H9 (cell line): ENCODE measurements around the gene ZBTB20. TPM values are rescaled to one million over a fixed set of nuclear protein-coding genes. Genes with fewer than 3 reads are reported as not detected.

ENCODE experiments used
- DNase-seq: peaks from one replicate; pipeline ENCODE4 v3.0.0-alpha.2; 2017
- H2AFZ ChIP-seq: one replicate; pipeline ENCODE4 v1.6.1; 2013; ENCODE audit warnings: mild to moderate bottlenecking, low read length, control low read depth, moderate library complexity
- H2AK5ac ChIP-seq: 2 replicates; pipeline ENCODE4 v1.6.1; 2013; ENCODE audit warnings: low read length, control low read depth, mixed read lengths; ENCODE audit not compliant: insufficient read length
- H2BK120ac ChIP-seq: one replicate; pipeline ENCODE4 v1.6.1; 2013; ENCODE audit warnings: low read depth, mild to moderate bottlenecking, low read length, control low read depth, inconsistent platforms; ENCODE audit not compliant: poor library complexity, severe bottlenecking
- H2BK12ac ChIP-seq: 2 replicates; pipeline ENCODE4 v1.6.1; 2013; ENCODE audit warnings: low read length, control low read depth, mixed read lengths, low read depth; ENCODE audit not compliant: insufficient read length
- H2BK15ac ChIP-seq: 2 replicates; pipeline ENCODE4 v1.6.1; 2013; ENCODE audit warnings: low read depth, low read length, control low read depth
- H2BK20ac ChIP-seq: one replicate; pipeline ENCODE4 v1.6.1; 2013; ENCODE audit warnings: low read depth, mild to moderate bottlenecking, low read length, control low read depth, inconsistent platforms; ENCODE audit not compliant: poor library complexity, severe bottlenecking
- H2BK5ac ChIP-seq: 2 replicates; pipeline ENCODE4 v1.6.1; 2013; ENCODE audit warnings: low read length, control low read depth, mixed read lengths; ENCODE audit not compliant: insufficient read length
- H3K14ac ChIP-seq: 2 replicates; pipeline ENCODE4 v1.6.1; 2013; ENCODE audit warnings: low read length, control low read depth; ENCODE audit not compliant: insufficient read depth
- H3K18ac ChIP-seq: 2 replicates; pipeline ENCODE4 v1.6.1; 2013; ENCODE audit warnings: low read depth, mild to moderate bottlenecking, mixed read lengths, low read length, control low read depth; ENCODE audit not compliant: insufficient read length
- H3K23ac ChIP-seq: 2 replicates; pipeline ENCODE4 v1.6.1; 2013; ENCODE audit warnings: low read length, control low read depth, mixed read lengths, low read depth; ENCODE audit not compliant: insufficient read length
- H3K23me2 ChIP-seq: 2 replicates; pipeline ENCODE4 v1.6.1; 2013; ENCODE audit warnings: low read depth, mild to moderate bottlenecking, mixed read lengths, low read length, control low read depth; ENCODE audit not compliant: insufficient read length, poor library complexity, severe bottlenecking
- H3K27ac ChIP-seq: 2 replicates; pipeline ENCODE4 v1.5.1; 2013; ENCODE audit warnings: low read length, control low read depth, mixed read lengths, low read depth; ENCODE audit not compliant: insufficient read length
- H3K27me3 ChIP-seq: 2 replicates; pipeline ENCODE4 v1.6.1; 2013; ENCODE audit warnings: low read length, control low read depth, inconsistent platforms; ENCODE audit not compliant: insufficient read depth
- H3K4ac ChIP-seq: 2 replicates; pipeline ENCODE4 v1.6.1; 2013; ENCODE audit warnings: low read depth, mild to moderate bottlenecking, control low read depth, inconsistent platforms, low read length, moderate library complexity
- H3K4me1 ChIP-seq: 2 replicates; pipeline ENCODE4 v1.6.1; 2013; ENCODE audit warnings: low read length, control low read depth, inconsistent platforms; ENCODE audit not compliant: insufficient read depth
- H3K4me2 ChIP-seq: 2 replicates; pipeline ENCODE4 v1.6.1; 2013; ENCODE audit warnings: low read length, control low read depth, mixed read lengths; ENCODE audit not compliant: insufficient read length, insufficient read depth
- H3K56ac ChIP-seq: 2 replicates; pipeline ENCODE4 v1.6.1; 2013; ENCODE audit warnings: low read depth, mild to moderate bottlenecking, mixed read lengths, low read length, control low read depth; ENCODE audit not compliant: insufficient read length
- H3K79me1 ChIP-seq: 2 replicates; pipeline ENCODE4 v1.6.1; 2013; ENCODE audit warnings: low read depth, mild to moderate bottlenecking, moderate library complexity, low read length, control low read depth, inconsistent platforms; ENCODE audit not compliant: insufficient read depth, poor library complexity, severe bottlenecking
- H3K79me2 ChIP-seq: 2 replicates; pipeline ENCODE4 v1.6.1; 2013; ENCODE audit warnings: low read length, control low read depth, inconsistent platforms; ENCODE audit not compliant: insufficient read depth
- H3K9ac ChIP-seq: 2 replicates; pipeline ENCODE4 v1.6.1; 2013; ENCODE audit warnings: low read length, control low read depth, mixed read lengths; ENCODE audit not compliant: insufficient read length; ENCODE audit errors: extremely low read depth
- H3K9me3 ChIP-seq: one replicate; pipeline ENCODE4 v1.6.1; 2013; ENCODE audit warnings: low read depth, low read length, inconsistent platforms; ENCODE audit not compliant: control insufficient read depth
- H3T11ph ChIP-seq: one replicate; pipeline ENCODE4 v1.6.1; 2013; ENCODE audit warnings: mild to moderate bottlenecking, low read length, control low read depth, inconsistent platforms
- H4K20me1 ChIP-seq: one replicate; pipeline ENCODE4 v1.6.1; 2013; ENCODE audit not compliant: control insufficient read depth, insufficient read length, insufficient read depth
- H4K5ac ChIP-seq: 2 replicates; pipeline ENCODE4 v1.6.1; 2013; ENCODE audit warnings: low read depth, mild to moderate bottlenecking, mixed read lengths, low read length, control low read depth; ENCODE audit not compliant: insufficient read length
- H4K8ac ChIP-seq: replicated peaks from 2 replicates; pipeline ENCODE4 v1.6.1; 2013; ENCODE audit warnings: low read length, control low read depth, mixed read lengths, low read depth; ENCODE audit not compliant: insufficient read length
- H4K91ac ChIP-seq: 2 replicates; pipeline ENCODE4 v1.6.1; 2013; ENCODE audit warnings: low read depth, mild to moderate bottlenecking, moderate library complexity, mixed read lengths, low read length, control low read depth; ENCODE audit not compliant: insufficient read length
- H3K27ac Mint-ChIP-seq, 3 experiments: 2 replicates in 2 of 3; 3 replicates in 1 of 3; pipeline ENCODE4 v1.8.0; 2020 to 2021; ENCODE audit warnings: mixed read lengths in 3 of 3, mild to moderate bottlenecking in 1 of 3, moderate library complexity in 1 of 3
- H3K27me3 Mint-ChIP-seq: 2 replicates; pipeline ENCODE4 v1.8.0; 2021; ENCODE audit warnings: low read depth, mild to moderate bottlenecking, moderate library complexity, mixed read lengths
- H3K36me3 Mint-ChIP-seq, 3 experiments: 2 replicates in 2 of 3; 3 replicates in 1 of 3; pipeline ENCODE4 v1.8.0; 2020 to 2021; ENCODE audit warnings: low read depth in 3 of 3, mixed read lengths in 3 of 3; ENCODE audit not compliant: insufficient read depth in 1 of 3
- H3K4me1 Mint-ChIP-seq, 2 experiments: 2 replicates each; pipeline ENCODE4 v1.8.0; 2020; ENCODE audit warnings: mixed read lengths in 2 of 2
- H3K4me3 Mint-ChIP-seq, 2 experiments: 2 replicates in 1 of 2; 3 replicates in 1 of 2; pipeline ENCODE4 v1.8.0; 2020 to 2021; ENCODE audit warnings: mild to moderate bottlenecking in 2 of 2, mixed read lengths in 2 of 2, moderate library complexity in 1 of 2
- H3K9me3 Mint-ChIP-seq, 2 experiments: 2 replicates in 1 of 2; 3 replicates in 1 of 2; pipeline ENCODE4 v1.8.0; 2020; ENCODE audit warnings: mild to moderate bottlenecking in 2 of 2, mixed read lengths in 2 of 2, moderate library complexity in 1 of 2
- WGBS: extraction: QIAGEN DNeasy Blood & Tissue Kit; methylation state at CpG from one replicate; pipeline ENCODE4 v1.1.7; 2013; ENCODE audit warnings: missing lambda C conversion rate, low lambda C conversion rate, mixed read lengths; ENCODE audit not compliant: insufficient read length; ENCODE audit errors: extremely low coverage; 5-methylcytosine and 5-hydroxymethylcytosine counted together
- total RNA-seq: library from RNA; stranded (reverse); gene quantifications from 2 replicates; pipeline ENCODE4 v1.2.1, GENCODE V29; 2021
- TF ChIP-seq, protein P1 (sequence below): fragments of 200-600 bp; sonication (generic); conservative IDR thresholded peaks from 3 replicates; pipeline ENCODE4 v1.8.0; 2021; ENCODE audit warnings: antibody characterized with exemption, mild to moderate bottlenecking

ZBTB20 gene
- total RNA-seq, 1 experiment from 2014 or later = 0.70 TPM

DNA sequence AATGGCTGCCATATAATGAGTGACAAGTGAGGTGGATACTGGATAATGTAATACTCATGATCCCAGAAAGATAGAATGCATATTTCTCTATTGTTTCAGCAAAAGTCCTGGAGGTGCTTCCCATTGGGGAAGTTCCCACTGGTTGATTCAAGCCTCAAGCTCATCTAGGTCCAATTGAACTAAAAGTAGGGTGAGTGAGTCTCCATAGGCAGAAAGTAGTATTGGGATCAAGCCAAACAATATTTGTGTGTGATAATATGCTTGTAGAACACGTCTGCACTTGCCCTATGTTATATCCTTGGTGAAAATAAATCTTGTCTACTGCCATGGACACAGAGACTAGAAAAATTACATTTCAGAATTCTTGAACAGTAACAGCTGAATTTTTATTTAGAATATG is 14.8 kb upstream of the ZBTB20 start:
- H3K79me1 ChIP-seq = no peaks in the 10 kb centered on the region
- no peak overlapping the region; a peak in 1 of 7 replicates for H3K27ac Mint-ChIP-seq
- no peaks in the 10 kb centered on the region for H4K20me1 ChIP-seq
- no peak overlapping the region for H3K4me3 Mint-ChIP-seq
- no peak overlapping the region for H4K91ac ChIP-seq
- peaks cover 7 to 8% of the 10 kb centered on the region in 2 experiments for H3K4me1 Mint-ChIP-seq
- no peaks in the 10 kb centered on the region for H3K4me1 ChIP-seq
- no peak overlapping the region for H2BK12ac ChIP-seq
- no peaks in the 10 kb centered on the region for H3K27me3 ChIP-seq
- H3K4me2 ChIP-seq = no peak overlapping the region
- H4K8ac ChIP-seq = no peak overlapping the region
- H3K4ac ChIP-seq = no peak overlapping the region
- no peak overlapping the region for H3K18ac ChIP-seq
- TF ChIP-seq, protein P1, sequence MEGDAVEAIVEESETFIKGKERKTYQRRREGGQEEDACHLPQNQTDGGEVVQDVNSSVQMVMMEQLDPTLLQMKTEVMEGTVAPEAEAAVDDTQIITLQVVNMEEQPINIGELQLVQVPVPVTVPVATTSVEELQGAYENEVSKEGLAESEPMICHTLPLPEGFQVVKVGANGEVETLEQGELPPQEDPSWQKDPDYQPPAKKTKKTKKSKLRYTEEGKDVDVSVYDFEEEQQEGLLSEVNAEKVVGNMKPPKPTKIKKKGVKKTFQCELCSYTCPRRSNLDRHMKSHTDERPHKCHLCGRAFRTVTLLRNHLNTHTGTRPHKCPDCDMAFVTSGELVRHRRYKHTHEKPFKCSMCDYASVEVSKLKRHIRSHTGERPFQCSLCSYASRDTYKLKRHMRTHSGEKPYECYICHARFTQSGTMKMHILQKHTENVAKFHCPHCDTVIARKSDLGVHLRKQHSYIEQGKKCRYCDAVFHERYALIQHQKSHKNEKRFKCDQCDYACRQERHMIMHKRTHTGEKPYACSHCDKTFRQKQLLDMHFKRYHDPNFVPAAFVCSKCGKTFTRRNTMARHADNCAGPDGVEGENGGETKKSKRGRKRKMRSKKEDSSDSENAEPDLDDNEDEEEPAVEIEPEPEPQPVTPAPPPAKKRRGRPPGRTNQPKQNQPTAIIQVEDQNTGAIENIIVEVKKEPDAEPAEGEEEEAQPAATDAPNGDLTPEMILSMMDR = no peak
- H2AFZ ChIP-seq = no peak overlapping the region
- no peaks in the 10 kb centered on the region for H3K9me3 ChIP-seq
- H2BK120ac ChIP-seq = no peak overlapping the region
- H3K27me3 Mint-ChIP-seq = no peaks in the 10 kb centered on the region; the same call in 1 of the 2 replicates
- no peaks in the 10 kb centered on the region for H3K79me2 ChIP-seq
- H3K23ac ChIP-seq = no peak overlapping the region
- H3K56ac ChIP-seq = no peak overlapping the region
- H3K36me3 Mint-ChIP-seq = peaks cover 16 to 21% (median 17%) of the 10 kb centered on the region in 3 experiments
- H2AK5ac ChIP-seq = no peak overlapping the region
- no peak overlapping the region for H3K9ac ChIP-seq
- H3K14ac ChIP-seq = no peak overlapping the region
- no peak overlapping the region for H2BK20ac ChIP-seq
- no peak overlapping the region for H2BK5ac ChIP-seq
- H3T11ph ChIP-seq = no peak overlapping the region
- no peak for DNase-seq
- no peak overlapping the region for H4K5ac ChIP-seq
- peaks cover 19 to 21% of the 10 kb centered on the region in 2 experiments for H3K9me3 Mint-ChIP-seq
- no peak overlapping the region for H2BK15ac ChIP-seq
- H3K27ac ChIP-seq = no peak overlapping the region
- no CpG with 5 or more reads among the region's 1 CpG for WGBS
- no peaks in the 10 kb centered on the region for H3K23me2 ChIP-seq
